Smooth muscle cell (in vitro differentiated cells): Measurements from ENCODE around the gene BAIAP2L1. TPM values are rescaled to one million over a fixed set of nuclear protein-coding genes. Genes with fewer than 3 reads are reported as not detected.

ENCODE experiments used
- DNase-seq: peaks from one replicate; lab custom pipeline; 2025; ENCODE audit not compliant: unreplicated experiment; lab: John Stamatoyannopoulos, UW
- H2AFZ ChIP-seq: fragments of 200-600 bp; sonication (generic); 2 replicates; pipeline ENCODE4 v1.6.0; 2016; ENCODE audit warnings: antibody characterized with exemption, low read depth, mild to moderate bottlenecking
- H3F3A ChIP-seq: fragments of 200-600 bp; sonication (generic); 2 replicates; pipeline ENCODE4 v1.6.0; 2017; ENCODE audit warnings: antibody characterized with exemption, low read depth
- H3K27ac ChIP-seq: fragments of 200-600 bp; sonication (generic); 2 replicates; pipeline ENCODE4 v1.5.1; 2016; ENCODE audit warnings: low read depth, mild to moderate bottlenecking
- H3K27me3 ChIP-seq: fragments of 200-600 bp; sonication (generic); 2 replicates; pipeline ENCODE4 v1.6.1; 2016; ENCODE audit warnings: low read depth, mild to moderate bottlenecking
- H3K36me3 ChIP-seq: fragments of 200-600 bp; sonication (generic); 2 replicates; pipeline ENCODE4 v1.5.1; 2016; ENCODE audit warnings: low read depth
- H3K4me1 ChIP-seq: fragments of 200-600 bp; sonication (generic); 2 replicates; pipeline ENCODE4 v1.5.1; 2016; ENCODE audit warnings: low read depth
- H3K4me2 ChIP-seq: fragments of 200-600 bp; sonication (generic); 2 replicates; pipeline ENCODE4 v1.6.0; 2016; ENCODE audit warnings: mild to moderate bottlenecking
- H3K4me3 ChIP-seq: fragments of 200-600 bp; sonication (generic); 2 replicates; pipeline ENCODE4 v1.5.1; 2016; ENCODE audit warnings: mild to moderate bottlenecking
- H3K79me2 ChIP-seq: fragments of 200-600 bp; sonication (generic); 2 replicates; pipeline ENCODE4 v1.6.0; 2016; ENCODE audit warnings: low read depth, mild to moderate bottlenecking
- H3K9ac ChIP-seq: fragments of 200-600 bp; sonication (generic); 2 replicates; pipeline ENCODE4 v1.6.0; 2016; ENCODE audit warnings: low read depth
- H3K9me3 ChIP-seq: fragments of 200-600 bp; sonication (generic); replicated peaks from 2 replicates; pipeline ENCODE4 v1.5.1; 2016; ENCODE audit warnings: low read depth
- H4K20me1 ChIP-seq: fragments of 200-600 bp; sonication (generic); 2 replicates; pipeline ENCODE4 v1.6.0; 2016; ENCODE audit warnings: low read depth
- WGBS: methylation state at CpG from one replicate; pipeline ENCODE4 v1.1.7; 2016; ENCODE audit warnings: low lambda C conversion rate; 5-methylcytosine and 5-hydroxymethylcytosine counted together
- polyA plus RNA-seq: library from polyadenylated mRNA; unstranded; fragments of >200 nt; fragmentation: Nextera tagmentation; extraction: Ambion mirVana; gene quantifications from 2 replicates; pipeline ENCODE4 v1.2.1, GENCODE V29; 2016
- total RNA-seq: library from RNA; depleted of rRNA; stranded (reverse); fragments of >200 nt; gene quantifications from 2 replicates; pipeline ENCODE4 v1.2.3, GENCODE V29; 2014
- TF ChIP-seq, protein P1 (sequence below): fragments of 200-600 bp; sonication (generic); IDR thresholded peaks from 2 replicates; pipeline ENCODE4 v1.5.1; 2017; ENCODE audit warnings: borderline replicate concordance, mild to moderate bottlenecking, antibody characterized with exemption; ENCODE audit not compliant: insufficient read depth, poor library complexity, severe bottlenecking

Gene BAIAP2L1
- total and polyA plus RNA-seq, 2 experiments from 2014 or later: 45.0 to 55.1 TPM

DNA sequence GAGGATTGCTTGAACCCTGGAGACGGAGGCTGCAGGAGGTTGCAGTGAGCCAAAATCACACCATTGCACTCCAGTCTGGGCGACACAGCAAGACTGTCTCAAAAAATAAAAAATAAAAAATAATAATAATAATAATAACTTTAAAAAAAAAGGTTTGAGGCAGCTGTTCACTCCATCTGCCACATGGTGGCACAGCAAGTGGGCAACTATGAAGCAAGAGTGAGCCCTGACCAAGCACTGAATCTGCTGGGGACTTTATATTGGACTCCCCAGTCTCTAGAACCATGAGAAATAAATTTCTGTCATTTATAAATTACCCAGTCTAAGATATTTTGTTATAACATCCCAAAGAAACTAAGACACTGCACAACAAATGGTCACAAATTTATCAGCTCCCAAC lies 134.1 kb downstream of the BAIAP2L1 start:
- no peaks in the 10 kb centered on the region for H3K79me2 ChIP-seq

DNA sequence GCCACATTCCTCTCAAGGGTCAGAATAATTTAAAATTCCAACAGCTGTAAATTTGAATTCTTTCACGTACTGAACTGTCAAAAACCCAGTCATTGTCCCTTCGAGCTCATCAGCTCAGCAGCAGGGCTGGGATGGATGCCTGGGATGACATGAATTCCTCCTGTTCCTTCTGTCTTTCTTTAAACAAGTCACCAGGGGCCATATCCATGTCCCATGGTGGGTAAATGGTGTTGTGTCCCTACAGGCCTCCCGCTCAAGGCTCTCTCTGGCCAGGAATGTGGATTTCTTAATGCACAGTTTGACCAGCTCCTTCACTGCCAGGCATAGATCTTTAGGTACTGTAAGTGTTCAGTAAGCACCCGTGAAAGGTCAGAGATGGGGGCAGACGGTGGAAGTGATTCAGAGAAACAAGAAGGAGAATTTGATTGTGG lies 135.0 kb downstream of the BAIAP2L1 start:
- Histone ChIP-seq H3K27ac (peak overlapping the region; percentile 39), H3K27me3 (no peaks in the 10 kb centered on the region), H3K4me1 (no peaks in the 10 kb centered on the region), H3K36me3 (no peaks in the 10 kb centered on the region), H3K9me3 (no peaks in the 10 kb centered on the region), H3K4me2 (peak overlapping the region; percentile 6), H3F3A (no peaks in the 10 kb centered on the region), H3K79me2 (no peaks in the 10 kb centered on the region), H4K20me1 (no peaks in the 10 kb centered on the region), H2AFZ (no peak overlapping the region), H3K4me3 (no peak overlapping the region), H3K9ac (no peak overlapping the region)
- TF ChIP-seq, protein P1, sequence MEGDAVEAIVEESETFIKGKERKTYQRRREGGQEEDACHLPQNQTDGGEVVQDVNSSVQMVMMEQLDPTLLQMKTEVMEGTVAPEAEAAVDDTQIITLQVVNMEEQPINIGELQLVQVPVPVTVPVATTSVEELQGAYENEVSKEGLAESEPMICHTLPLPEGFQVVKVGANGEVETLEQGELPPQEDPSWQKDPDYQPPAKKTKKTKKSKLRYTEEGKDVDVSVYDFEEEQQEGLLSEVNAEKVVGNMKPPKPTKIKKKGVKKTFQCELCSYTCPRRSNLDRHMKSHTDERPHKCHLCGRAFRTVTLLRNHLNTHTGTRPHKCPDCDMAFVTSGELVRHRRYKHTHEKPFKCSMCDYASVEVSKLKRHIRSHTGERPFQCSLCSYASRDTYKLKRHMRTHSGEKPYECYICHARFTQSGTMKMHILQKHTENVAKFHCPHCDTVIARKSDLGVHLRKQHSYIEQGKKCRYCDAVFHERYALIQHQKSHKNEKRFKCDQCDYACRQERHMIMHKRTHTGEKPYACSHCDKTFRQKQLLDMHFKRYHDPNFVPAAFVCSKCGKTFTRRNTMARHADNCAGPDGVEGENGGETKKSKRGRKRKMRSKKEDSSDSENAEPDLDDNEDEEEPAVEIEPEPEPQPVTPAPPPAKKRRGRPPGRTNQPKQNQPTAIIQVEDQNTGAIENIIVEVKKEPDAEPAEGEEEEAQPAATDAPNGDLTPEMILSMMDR: no peak
- no peak for DNase-seq
- WGBS: 37% methylated on average over 5 of the region's 5 CpGs

More for the DNA sequence above, 134.1 kb downstream of the BAIAP2L1 start:
- Histone ChIP-seq H3K9ac (no peak overlapping the region), H3K27ac (no peak overlapping the region), H3K4me1 (no peaks in the 10 kb centered on the region), H3F3A (no peaks in the 10 kb centered on the region), H3K9me3 (no peaks in the 10 kb centered on the region), H4K20me1 (no peaks in the 10 kb centered on the region), H2AFZ (no peak overlapping the region), H3K27me3 (no peaks in the 10 kb centered on the region), H3K4me2 (no peak overlapping the region), H3K36me3 (no peaks in the 10 kb centered on the region), H3K4me3 (no peak overlapping the region)
- TF ChIP-seq, protein P1: peak; percentile 30
- 46% methylated on average over 2 of the region's 2 CpGs for WGBS
- DNase-seq: no peak

DNA sequence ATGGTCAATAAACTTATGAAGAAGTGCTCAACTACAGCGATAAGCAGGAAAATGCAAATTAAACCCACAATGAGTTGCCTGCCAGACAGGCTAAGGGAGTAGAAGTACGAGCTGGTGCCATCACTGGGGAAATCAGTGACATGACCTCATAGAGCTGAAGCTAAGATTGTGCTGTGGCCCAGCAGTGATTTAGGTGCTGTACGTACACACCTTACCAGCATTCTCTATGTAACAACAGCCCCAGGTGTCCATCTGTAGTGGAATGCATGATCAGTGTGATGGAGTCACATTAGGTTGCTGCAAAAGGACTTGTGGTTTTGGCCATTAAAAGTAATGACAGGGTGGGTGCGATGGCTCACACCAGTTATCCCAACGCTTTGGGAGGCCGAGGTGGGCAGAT lies 143.2 kb downstream of the BAIAP2L1 start:
- DNase-seq: no peak
- 78% methylated on average over 6 of the region's 6 CpGs for whole genome bisulfite sequencing
- Histone ChIP-seq H3K79me2 (peaks cover 14% of the 10 kb centered on the region), H3K27me3 (no peaks in the 10 kb centered on the region), H3K36me3 (no peaks in the 10 kb centered on the region), H3K4me1 (peaks cover 5% of the 10 kb centered on the region), H3K4me2 (no peak overlapping the region), H4K20me1 (peaks cover 3% of the 10 kb centered on the region), H2AFZ (no peak overlapping the region), H3K27ac (no peak overlapping the region), H3K4me3 (no peak overlapping the region), H3K9ac (no peak overlapping the region), H3K9me3 (no peaks in the 10 kb centered on the region), H3F3A (no peaks in the 10 kb centered on the region)
- TF ChIP-seq, protein P1: no peak

DNA sequence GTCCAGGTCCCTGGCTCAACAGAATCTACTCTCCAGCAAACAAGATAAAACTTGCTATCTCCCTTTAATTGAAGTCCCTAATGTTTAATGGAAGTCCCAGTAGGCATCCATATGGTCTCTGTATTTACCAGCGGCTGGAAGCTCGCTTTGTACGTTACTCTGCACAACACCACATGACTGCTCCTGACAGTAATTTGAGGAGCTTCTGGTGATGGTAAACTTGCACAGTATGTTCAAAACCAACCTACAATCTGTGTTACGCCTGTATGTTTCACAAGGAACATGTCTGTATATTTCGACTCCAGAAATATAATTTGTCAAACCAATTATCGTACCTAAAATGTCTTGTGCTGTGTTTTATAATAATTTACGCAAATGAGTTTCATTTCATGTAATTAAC lies 144.5 kb downstream of the BAIAP2L1 start:
- WGBS: 96% methylated on average over 7 of the region's 7 CpGs
- peaks cover 3% of the 10 kb centered on the region for H4K20me1 ChIP-seq
- no peak overlapping the region for H2AFZ ChIP-seq
- H3K9me3 ChIP-seq: no peaks in the 10 kb centered on the region
- H3K9ac ChIP-seq: no peak overlapping the region
- H3K27ac ChIP-seq: no peak overlapping the region
- H3K36me3 ChIP-seq: no peaks in the 10 kb centered on the region
- H3K79me2 ChIP-seq: peaks cover 21% of the 10 kb centered on the region
- H3K27me3 ChIP-seq: no peaks in the 10 kb centered on the region
- TF ChIP-seq, protein P1: no peak
- H3K4me2 ChIP-seq: no peak overlapping the region
- no peak for DNase-seq
- no peaks in the 10 kb centered on the region for H3F3A ChIP-seq
- no peak overlapping the region for H3K4me3 ChIP-seq
- peaks cover 7% of the 10 kb centered on the region for H3K4me1 ChIP-seq
